Nephron progenitor cell (in vitro differentiated cells): ENCODE data around the gene BEND2.
"Not testable (repeated sequence)": the region's sequence is repeated elsewhere in the genome, so short reads cannot be mapped to it uniquely, and the experiment has no call there.

Source experiments
- DNase-seq: peaks from one replicate; pipeline ENCODE4 v3.0.0; 2021
- H3K27ac Mint-ChIP-seq: 2 replicates; pipeline ENCODE4 v1.8.0; 2021; ENCODE audit warnings: mild to moderate bottlenecking, moderate library complexity, mixed read lengths
- H3K27me3 Mint-ChIP-seq: 2 replicates; pipeline ENCODE4 v1.8.0; 2021; ENCODE audit warnings: mild to moderate bottlenecking, low read depth, mixed read lengths; ENCODE audit not compliant: poor library complexity
- H3K36me3 Mint-ChIP-seq: 2 replicates; pipeline ENCODE4 v1.8.0; 2021; ENCODE audit warnings: low read depth, mixed read lengths
- H3K4me1 Mint-ChIP-seq: 2 replicates; pipeline ENCODE4 v1.8.0; 2021; ENCODE audit warnings: mixed read lengths
- H3K4me3 Mint-ChIP-seq: 2 replicates; pipeline ENCODE4 v1.8.0; 2021; ENCODE audit warnings: mild to moderate bottlenecking, moderate library complexity, mixed read lengths
- H3K9me3 Mint-ChIP-seq: 2 replicates; pipeline ENCODE4 v1.8.0; 2021; ENCODE audit warnings: mild to moderate bottlenecking, moderate library complexity, mixed read lengths
- TF ChIP-seq, protein P1 (sequence below): fragments of 200-600 bp; sonication (generic); IDR thresholded peaks from 2 replicates; pipeline ENCODE4 v1.5.0; 2021; ENCODE audit warnings: antibody characterized with exemption

BEND2 gene

DNA sequence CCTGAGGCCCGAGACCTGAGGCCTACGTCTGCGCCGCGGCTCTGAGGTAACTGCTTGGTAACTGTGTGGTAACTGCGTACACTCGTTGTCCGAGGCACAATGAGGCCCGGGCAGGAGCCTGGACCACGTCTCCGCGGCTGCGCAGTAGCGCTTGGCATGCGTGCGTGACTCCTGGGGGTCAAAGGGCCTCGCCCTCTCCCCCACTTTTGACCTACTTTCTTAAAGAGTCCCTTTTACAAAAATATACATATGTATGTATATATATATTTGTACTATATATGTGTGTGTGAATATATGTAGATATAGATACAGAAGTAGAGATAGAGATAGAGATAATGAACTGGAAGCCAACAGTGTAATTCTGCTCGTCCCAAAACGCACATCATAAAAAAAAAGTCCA, at the start of gene BEND2:
BEND2 (minus strand) TSS at position 101 of the 400 bp plus-strand sequence. CDS start 136 bp downstream, outside the sequence.
- Mint-ChIP-seq H3K4me1 (no peaks in the 10 kb centered on the region), H3K9me3 (peaks cover 60% of the 10 kb centered on the region), H3K36me3 (peaks cover 4% of the 10 kb centered on the region), H3K27me3 (no peaks in the 10 kb centered on the region), H3K27ac (no peak within 1 kb of the TSS), H3K4me3 (no peak within 1 kb of the TSS)
- DNase-seq = no peak
- TF ChIP-seq, protein P1, sequence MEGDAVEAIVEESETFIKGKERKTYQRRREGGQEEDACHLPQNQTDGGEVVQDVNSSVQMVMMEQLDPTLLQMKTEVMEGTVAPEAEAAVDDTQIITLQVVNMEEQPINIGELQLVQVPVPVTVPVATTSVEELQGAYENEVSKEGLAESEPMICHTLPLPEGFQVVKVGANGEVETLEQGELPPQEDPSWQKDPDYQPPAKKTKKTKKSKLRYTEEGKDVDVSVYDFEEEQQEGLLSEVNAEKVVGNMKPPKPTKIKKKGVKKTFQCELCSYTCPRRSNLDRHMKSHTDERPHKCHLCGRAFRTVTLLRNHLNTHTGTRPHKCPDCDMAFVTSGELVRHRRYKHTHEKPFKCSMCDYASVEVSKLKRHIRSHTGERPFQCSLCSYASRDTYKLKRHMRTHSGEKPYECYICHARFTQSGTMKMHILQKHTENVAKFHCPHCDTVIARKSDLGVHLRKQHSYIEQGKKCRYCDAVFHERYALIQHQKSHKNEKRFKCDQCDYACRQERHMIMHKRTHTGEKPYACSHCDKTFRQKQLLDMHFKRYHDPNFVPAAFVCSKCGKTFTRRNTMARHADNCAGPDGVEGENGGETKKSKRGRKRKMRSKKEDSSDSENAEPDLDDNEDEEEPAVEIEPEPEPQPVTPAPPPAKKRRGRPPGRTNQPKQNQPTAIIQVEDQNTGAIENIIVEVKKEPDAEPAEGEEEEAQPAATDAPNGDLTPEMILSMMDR = no peak

DNA sequence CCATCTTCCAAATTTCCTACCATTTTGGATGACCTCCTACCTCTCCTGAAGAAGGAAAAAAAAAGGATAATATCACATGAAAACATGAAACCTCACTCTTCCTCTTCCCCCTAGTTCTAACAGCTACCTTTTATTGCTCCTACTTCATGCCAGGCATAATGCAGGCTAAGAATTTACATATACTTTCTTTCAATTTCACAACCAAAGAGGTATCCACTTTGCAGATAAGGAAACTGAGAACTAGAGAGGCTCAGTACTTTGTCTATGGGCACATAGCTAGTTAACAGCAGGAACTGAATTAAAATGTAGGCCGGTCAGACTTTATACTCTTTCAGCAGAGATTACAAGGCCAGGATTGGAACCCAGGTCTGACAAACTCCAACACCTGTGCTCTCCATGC, 34.4 kb upstream of the BEND2 start:
- H3K27me3 Mint-ChIP-seq = no peaks in the 10 kb centered on the region
- H3K4me3 Mint-ChIP-seq = no peak overlapping the region
- no peak overlapping the region for H3K27ac Mint-ChIP-seq
- H3K9me3 Mint-ChIP-seq = peaks cover 32% of the 10 kb centered on the region
- TF ChIP-seq, protein P1 = no peak
- no peaks in the 10 kb centered on the region for H3K4me1 Mint-ChIP-seq
- no peak for DNase-seq
- H3K36me3 Mint-ChIP-seq = peaks cover 58% of the 10 kb centered on the region

DNA sequence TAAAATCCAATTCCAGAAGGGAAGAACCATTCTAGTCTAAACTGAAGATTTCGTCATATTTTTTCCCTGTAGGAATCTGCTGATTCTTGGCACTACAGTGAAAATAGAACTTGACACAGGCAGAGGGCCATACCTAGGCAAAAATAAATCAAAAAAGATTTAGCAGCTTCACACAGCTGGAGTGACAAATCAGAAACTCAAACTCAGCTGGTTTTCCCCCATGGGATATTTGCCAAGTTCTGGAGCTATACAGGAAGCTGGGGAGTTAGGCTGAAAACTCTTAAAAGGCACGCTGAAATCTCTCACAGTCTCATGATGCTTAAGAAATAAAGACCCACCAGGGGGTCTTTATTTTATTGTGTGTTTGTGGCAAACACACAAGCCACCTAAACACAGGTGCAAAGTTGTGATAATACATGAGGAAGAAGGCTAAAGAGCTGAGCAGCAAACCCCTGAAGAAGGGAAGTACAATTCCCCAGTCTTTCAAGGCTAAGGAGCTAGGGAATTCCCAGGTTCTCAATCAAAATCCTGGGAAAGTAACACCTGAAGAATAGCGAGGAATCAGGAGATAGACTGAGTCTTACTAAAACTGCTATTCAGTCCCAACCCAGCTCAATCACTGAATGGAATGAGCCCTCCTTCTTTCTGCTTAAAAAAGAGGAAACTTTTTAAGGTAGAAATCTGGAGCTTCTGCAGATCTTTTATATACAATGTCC, 32.1 kb upstream of the BEND2 start:
- Mint-ChIP-seq H3K9me3 (peaks cover 50% of the 10 kb centered on the region), H3K27ac (no peak overlapping the region), H3K4me1 (no peaks in the 10 kb centered on the region), H3K36me3 (peaks cover 78% of the 10 kb centered on the region), H3K4me3 (no peak overlapping the region), H3K27me3 (no peaks in the 10 kb centered on the region)
- no peak for DNase-seq
- TF ChIP-seq, protein P1 = no peak

DNA sequence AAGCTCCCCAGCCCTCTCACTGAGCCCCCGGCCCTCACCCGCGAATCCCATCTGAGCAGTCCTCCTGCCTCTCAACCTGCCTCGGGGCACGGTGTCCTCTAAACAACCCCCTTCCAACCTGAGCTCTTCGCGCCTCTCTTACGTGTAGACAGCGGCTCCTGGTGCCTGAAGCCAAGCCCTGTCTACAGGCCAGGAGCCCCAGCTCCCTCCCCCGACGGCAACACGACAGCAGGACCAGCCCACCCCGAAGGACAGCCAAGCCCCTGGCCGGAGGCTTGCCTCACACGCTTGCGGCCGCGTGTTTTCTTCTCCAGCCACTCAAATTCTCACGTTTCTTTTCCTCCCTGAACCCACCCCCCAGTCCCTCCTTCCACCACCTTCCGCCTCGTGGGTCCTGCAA, 9.0 kb upstream of the BEND2 start:
- H3K9me3 Mint-ChIP-seq = peaks cover 67% of the 10 kb centered on the region
- not testable (repeated sequence) for H3K27ac Mint-ChIP-seq, H3K4me3 Mint-ChIP-seq, H3K36me3 Mint-ChIP-seq, H3K27me3 Mint-ChIP-seq, H3K4me1 Mint-ChIP-seq, DNase-seq

DNA sequence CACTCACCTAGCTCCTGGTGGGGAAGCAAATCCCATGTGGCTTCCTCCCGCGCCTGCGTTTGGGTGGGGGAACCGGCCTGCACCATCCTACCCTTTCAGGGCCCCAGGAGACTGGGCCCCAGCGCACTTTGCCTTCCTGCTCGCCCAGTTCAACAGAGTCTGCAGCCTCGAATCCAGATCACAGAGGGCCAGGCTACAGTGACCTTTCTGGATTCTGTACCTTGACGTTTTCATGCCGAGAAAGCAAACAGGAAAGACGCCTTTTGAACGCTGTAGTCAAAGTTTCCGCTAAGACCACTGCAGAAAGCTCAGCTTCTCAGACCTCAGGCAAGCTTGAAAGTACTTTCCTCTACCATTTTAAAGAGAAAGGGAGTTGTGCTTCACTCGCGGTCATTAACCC, 7.4 kb upstream of the BEND2 start:
- no peak overlapping the region for H3K27ac Mint-ChIP-seq
- TF ChIP-seq, protein P1 = no peak
- peaks cover 5% of the 10 kb centered on the region for H3K27me3 Mint-ChIP-seq

DNA sequence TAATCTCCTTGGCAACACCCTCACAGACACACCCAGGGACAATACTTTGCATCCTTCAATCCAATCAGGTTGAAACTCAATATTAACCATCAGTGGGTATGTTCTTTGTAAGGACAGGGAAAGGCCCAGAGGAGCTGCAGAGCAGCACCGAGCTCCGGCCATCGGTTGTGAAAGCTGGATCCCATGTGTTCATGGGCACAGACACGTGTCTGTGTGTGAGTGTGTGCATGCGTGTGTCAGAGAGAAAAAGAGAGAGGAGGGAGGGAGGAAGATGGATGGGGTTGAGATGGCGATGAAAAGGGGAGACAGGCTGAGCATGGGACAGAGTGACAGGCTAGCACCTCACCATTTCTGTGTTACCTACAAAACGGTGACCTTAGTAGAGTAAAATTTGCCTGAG, 6.8 kb upstream of the BEND2 start:
- Mint-ChIP-seq H3K4me3 (no peak overlapping the region), H3K27me3 (peaks cover 5% of the 10 kb centered on the region), H3K27ac (no peak overlapping the region), H3K9me3 (peaks cover 57% of the 10 kb centered on the region), H3K36me3 (peaks cover 4% of the 10 kb centered on the region), H3K4me1 (no peaks in the 10 kb centered on the region)
- TF ChIP-seq, protein P1 = no peak
- no peak for DNase-seq

More for the DNA sequence above, 7.4 kb upstream of the BEND2 start:
- Mint-ChIP-seq H3K4me3 (no peak overlapping the region), H3K9me3 (peaks cover 58% of the 10 kb centered on the region), H3K36me3 (peaks cover 4% of the 10 kb centered on the region), H3K4me1 (no peaks in the 10 kb centered on the region)
- no peak for DNase-seq
